HepG2 (cell line): Measurements from ENCODE around the gene NDUFAF8. TPM values are rescaled to one million over a fixed set of nuclear protein-coding genes. Genes with fewer than 3 reads are reported as not detected.

ENCODE experiments used
- ATF2 ChIP-seq: sonication (generic); formaldehyde crosslinking; IDR thresholded peaks from 2 replicates; pipeline ENCODE4 v1.4.0; 2020; ENCODE audit warnings: missing genetic modification reagents
- CREB3 ChIP-seq: sonication (generic); formaldehyde crosslinking; IDR thresholded peaks from 2 replicates; pipeline ENCODE4 v1.5.0; 2020; ENCODE audit warnings: missing genetic modification reagents
- ELF3 ChIP-seq: IDR thresholded peaks from 2 replicates; pipeline ENCODE4 v1.6.1; 2016; ENCODE audit warnings: missing genetic modification reagents, missing compliant biosample characterization
- FOXA3 ChIP-seq: IDR thresholded peaks from 2 replicates; pipeline ENCODE4 v1.6.1; 2016; ENCODE audit warnings: missing genetic modification reagents, missing compliant biosample characterization
- KAT8 ChIP-seq: IDR thresholded peaks from 2 replicates; pipeline ENCODE4 v1.6.1; 2016; ENCODE audit warnings: missing genetic modification reagents, missing compliant biosample characterization
- MYC ChIP-seq: sonication (generic); formaldehyde crosslinking; IDR thresholded peaks from 2 replicates; pipeline ENCODE4 v1.9.0; 2021; ENCODE audit warnings: missing genetic modification reagents, borderline replicate concordance
- PHF5A ChIP-seq: IDR thresholded peaks from one replicate; pipeline ENCODE4 v1.6.1; 2018; ENCODE audit warnings: low read depth, missing genetic modification reagents; ENCODE audit not compliant: unreplicated experiment
- SNAPC5 ChIP-seq: sonication (generic); formaldehyde crosslinking; IDR thresholded peaks from 2 replicates; pipeline ENCODE4 v1.8.1; 2023; ENCODE audit warnings: mild to moderate bottlenecking, missing genetic modification reagents, borderline replicate concordance
- UBTF ChIP-seq: sonication (generic); formaldehyde crosslinking; IDR thresholded peaks from 2 replicates; pipeline ENCODE4 v1.4.0; 2020; ENCODE audit warnings: mild to moderate bottlenecking, missing genetic modification reagents
- WIZ ChIP-seq: sonication (generic); formaldehyde crosslinking; IDR thresholded peaks from 2 replicates; pipeline ENCODE4 v1.5.1; 2020; ENCODE audit warnings: mild to moderate bottlenecking, missing genetic modification reagents
- ZBTB43 ChIP-seq: sonication (generic); formaldehyde crosslinking; conservative IDR thresholded peaks from 2 replicates; pipeline ENCODE4 v1.4.0; 2020; ENCODE audit warnings: missing genetic modification reagents
- ZNF605 ChIP-seq: sonication (generic); formaldehyde crosslinking; IDR thresholded peaks from 2 replicates; pipeline ENCODE4 v1.8.0; 2022; ENCODE audit warnings: mild to moderate bottlenecking, missing genetic modification reagents
- ZNF766 ChIP-seq: sonication (generic); formaldehyde crosslinking; IDR thresholded peaks from 2 replicates; pipeline ENCODE4 v1.5.0; 2020; ENCODE audit warnings: missing genetic modification reagents, borderline replicate concordance
- polyA plus RNA-seq, 8 experiments: library from polyadenylated mRNA; depleted of rRNA in 3 of 8; stranded (reverse) in 7 of 8; unstranded in 1 of 8; fragments of >200 nt; fragmentation: Illumina TruSeq in 4 of 8; extraction: Trizol in 4 of 8; gene quantifications; 2 replicates each; pipeline versions ENCODE4 v1.2.1 to v1.2.3, GENCODE V29; 2011 to 2016; ENCODE audit warnings: low read depth in 4 of 8, missing spikeins in 1 of 8, mixed read lengths in 1 of 8; ENCODE audit not compliant: insufficient read depth in 1 of 8
- total RNA-seq, 5 experiments: library from RNA; depleted of rRNA; stranded (reverse); fragments of >200 nt; fragmentation: Illumina TruSeq; extraction: Trizol; gene quantifications; 2 replicates each; pipeline ENCODE4 v1.2.3, GENCODE V29; 2016; ENCODE audit warnings: low read depth in 1 of 5

Gene NDUFAF8
- total and polyA plus RNA-seq, 2 of the 13 experiments (the other 11 are each of a cell fraction or from before 2014, with no cell fraction given): 75.6 to 233 TPM

GRCh38 chr17:81254955-81255717 lies 16.0 kb downstream of the NDUFAF8 start (continued):
- TF ChIP-seq SNAPC5 (no peak), KAT8 (CRISPR knock-in tag) (no peak), CREB3 (CRISPR knock-in tag) (no peak), UBTF (CRISPR knock-in tag) (0 out of 2 replicates have a peak, but pooled peaks have one; percentile 31), ZBTB43 (CRISPR knock-in tag) (no peak), WIZ (CRISPR knock-in tag) (no peak), ATF2 (CRISPR knock-in tag) (no peak), ZNF766 (no peak), ZNF605 (CRISPR knock-in tag) (no peak), ELF3 (CRISPR knock-in tag) (no peak), MYC (no peak), PHF5A (CRISPR knock-in tag) (no peak), FOXA3 (CRISPR knock-in tag) (no peak)
